Measurements from ENCODE around the gene PARP12.

Gene PARP12

GRCh38 chr7:140033036-140033435, 29.7 kb downstream of the PARP12 start:
- no peak for DNase-seq

DNA sequence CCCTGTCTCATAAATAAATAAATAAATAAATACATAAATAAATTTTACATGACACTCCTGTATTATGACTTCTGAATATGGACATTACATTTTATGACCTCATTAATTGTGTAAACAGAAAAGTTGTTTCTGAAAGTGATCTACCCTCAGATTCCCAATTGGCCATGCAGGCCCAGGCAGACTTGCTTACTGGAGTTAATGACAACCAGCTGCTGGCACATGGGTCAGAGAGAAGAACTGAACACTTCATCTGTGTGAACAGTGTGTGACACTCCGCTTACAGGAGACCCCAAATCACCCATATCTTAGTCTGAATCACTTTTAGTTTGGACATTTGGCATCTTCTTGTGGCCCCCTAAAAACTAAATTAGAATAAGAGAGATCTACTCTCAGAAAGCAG, 31.4 kb downstream of the PARP12 start:
- DNase-seq, result no peak

DNA sequence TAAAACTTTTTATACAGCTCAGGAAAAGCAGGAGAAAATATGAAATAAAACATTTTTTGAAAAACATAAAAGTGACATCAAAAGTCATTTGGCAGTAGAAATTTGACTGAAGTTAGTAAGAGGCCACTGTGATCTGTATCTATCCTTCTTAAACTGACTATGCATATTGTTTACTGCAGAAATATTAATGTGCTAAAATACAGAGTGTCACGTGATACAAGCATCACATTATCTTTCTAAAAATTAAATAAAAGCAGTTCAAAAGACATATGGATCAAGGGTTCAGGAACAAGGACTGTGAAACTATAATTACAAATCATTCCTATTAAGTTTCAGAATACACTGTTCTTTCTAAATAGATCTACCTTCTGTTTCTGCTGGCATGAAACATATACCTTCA, 33.7 kb downstream of the PARP12 start:
- DNase-seq, result no peak

DNA sequence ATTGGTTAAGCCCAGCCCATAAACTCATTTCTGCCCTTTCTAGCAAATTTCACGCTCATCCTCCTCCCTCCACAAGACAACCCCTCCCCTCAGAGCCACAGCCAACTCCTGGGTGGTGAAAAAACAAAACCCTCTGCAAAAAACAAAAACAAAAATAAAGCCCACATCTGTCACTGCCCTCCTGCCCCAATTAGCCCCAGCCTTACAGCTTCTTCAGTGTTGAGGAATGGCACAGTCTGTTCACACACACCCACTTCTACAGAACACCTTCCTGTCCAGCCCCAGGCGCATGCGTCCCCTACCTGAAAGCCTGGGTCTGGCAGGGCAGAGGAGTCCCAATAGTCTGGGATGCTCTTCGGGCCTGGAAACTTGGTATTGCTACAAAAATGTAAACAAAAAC, 34.4 kb downstream of the PARP12 start:
- DNase-seq, result no peak

DNA sequence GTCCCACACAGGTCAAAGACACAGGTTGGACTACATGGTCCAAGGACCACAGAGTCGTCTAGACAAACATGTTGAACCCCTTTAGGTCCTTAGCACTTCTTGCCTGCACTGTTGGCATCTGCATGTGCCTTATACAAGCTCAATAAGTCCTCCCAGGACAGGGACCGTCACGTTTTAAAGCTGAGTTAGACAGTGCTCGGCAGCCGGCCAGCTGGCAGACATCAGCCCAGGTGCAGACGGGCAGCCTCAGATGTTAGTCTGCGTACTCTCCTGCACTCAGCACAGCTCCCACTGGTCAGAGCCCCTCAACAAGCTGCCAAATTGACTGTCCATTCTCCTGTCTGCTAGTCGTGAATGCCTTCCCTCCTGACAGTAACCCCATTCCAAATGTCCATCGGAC, 34.9 kb downstream of the PARP12 start:
- no peak for DNase-seq

GRCh38 chr7:140026935-140027334, 35.8 kb downstream of the PARP12 start:
- DNase-seq, result no peak

DNA sequence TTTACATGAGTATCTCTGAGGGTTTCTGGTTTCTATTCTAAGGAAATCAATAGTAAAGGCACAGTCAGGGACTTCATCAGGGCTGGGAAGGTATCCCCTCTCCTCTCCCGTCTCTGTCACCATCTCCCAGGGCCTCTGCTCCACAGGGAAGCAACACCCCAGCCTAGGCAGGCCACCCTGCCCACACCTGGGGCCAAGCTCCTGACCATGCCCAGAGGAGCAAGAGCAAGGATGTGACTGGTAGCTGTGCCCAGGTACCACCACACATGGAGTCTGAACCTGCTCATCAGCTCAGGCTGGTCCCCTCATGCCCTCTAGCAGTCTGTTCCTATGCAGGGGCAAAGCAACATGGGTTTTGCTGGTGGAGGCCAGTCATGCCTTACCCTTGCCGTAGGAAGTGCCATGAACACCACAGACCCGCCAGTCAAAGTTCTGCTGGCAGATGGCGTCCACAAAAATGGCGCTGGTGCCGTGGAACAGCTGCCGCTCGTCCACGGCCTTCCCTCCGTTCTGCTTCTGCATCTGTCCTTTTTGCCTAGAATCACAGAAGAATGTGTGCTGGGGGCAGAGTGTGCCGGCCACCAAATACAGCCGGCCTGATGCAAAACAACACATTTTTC, 36.8 kb downstream of the PARP12 start:
- DNase-seq, result no peak

DNA sequence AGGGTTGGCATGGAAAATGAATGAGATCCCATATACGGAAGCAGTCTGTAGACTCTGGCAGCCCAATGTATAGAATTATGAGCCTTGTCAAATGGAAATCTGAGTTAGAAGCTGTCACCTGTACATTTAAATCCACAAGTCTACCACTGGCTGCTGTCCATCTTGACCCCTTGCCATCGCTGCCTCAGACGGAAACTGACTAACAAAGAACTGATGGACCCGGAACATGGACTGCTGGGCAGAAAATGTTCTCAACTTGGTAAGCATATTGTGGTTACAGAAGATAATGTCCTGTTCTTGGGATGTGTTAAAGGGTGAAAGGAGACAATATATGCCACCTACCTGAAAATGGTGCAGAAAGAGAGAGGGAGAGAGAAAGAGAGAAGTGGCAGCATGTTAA, 37.5 kb downstream of the PARP12 start:
- no peak for DNase-seq

DNA sequence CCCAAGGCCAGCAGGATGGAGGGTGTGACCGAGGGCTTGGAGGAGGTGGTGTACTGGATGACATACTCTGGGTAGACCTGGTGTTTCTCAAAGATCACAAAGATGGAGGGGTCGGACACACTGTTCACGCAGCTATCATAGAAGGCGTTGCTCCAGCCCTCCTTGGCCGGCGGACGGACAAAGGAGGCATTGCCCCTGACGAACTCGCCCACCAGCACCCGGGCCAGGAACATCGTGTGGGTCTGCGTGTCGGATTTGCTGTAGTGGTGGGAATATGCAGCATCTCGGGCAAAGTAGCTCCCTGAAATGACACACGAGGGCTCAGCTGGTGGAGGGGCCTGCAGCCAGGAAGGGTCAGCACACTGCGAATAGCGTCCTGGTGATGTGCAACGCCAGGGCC, 38.2 kb downstream of the PARP12 start:
- no peak for DNase-seq

DNA sequence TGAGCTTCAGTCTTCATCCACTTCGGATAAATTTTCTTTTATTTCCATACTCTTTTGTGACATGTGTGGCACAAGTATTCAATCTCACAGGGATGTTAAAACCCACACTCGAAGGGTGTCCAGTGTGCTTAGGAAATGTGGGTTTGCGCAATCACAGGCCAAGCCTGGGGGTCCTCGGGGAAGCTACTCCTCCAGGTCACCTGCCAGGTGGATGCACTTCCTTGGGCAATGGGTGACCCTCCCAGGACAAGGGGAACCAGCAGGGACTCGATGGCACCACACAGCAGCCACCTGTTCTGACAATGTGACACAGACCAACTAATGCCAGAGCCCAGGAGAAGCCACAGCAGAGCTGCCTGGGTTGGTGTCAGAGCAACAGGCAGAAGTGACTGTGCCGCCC, 39.0 kb downstream of the PARP12 start:
- DNase-seq, result no peak

- DNase-seq, result no peak
Measured at GRCh38 chr7:140022582-140023211, 40.1 kb downstream of the PARP12 start.

GRCh38 chr7:140021603-140022002, 41.1 kb downstream of the PARP12 start:
- no peak for DNase-seq

GRCh38 chr7:140019606-140020005, 43.1 kb downstream of the PARP12 start:
- no peak for DNase-seq

DNA sequence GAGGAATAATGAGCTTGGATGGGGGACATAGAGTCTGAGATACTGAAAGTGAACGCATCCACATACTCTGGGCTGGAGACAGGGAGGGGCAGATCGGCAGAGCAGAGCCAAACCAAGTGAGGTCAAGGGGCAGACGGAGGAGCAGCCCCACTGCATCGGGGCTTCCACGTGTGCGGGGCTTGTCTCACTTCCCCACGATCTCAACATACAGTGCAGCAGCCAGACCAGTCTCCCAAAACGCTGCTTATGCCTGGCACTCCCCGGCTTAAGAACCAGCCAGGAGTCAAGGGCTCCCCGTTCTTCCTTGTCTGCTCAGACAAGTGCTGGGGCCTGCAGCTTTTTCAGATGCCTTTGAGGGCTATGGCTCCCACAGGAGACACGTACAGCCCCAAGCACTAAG, 43.6 kb downstream of the PARP12 start:
- DNase-seq, result no peak

GRCh38 chr7:140018125-140019043, 44.4 kb downstream of the PARP12 start:
- no peak for DNase-seq

DNA sequence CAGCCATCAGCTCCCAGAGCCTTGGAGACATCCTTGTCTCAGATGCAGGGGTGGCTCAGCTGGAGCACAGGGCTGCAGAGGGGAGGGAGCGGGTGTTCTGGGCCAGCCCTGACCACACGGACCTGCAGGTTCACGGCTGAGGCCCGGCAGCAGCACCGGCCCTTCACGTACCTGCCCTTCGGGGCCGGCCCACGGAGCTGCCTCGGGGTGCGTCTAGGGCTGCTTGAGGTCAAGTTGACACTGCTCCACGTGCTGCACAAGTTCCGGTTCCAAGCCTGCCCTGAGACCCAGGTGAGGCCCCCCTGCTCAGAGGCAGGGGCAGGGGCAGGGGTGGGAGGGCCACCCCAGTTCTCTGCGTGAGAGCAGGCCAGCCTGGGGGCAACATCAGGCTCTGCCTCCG, 45.2 kb downstream of the PARP12 start:
- DNase-seq, result no peak

GRCh38 chr7:140017034-140017433, 45.7 kb downstream of the PARP12 start:
- DNase-seq, result no peak

GRCh38 chr7:140016540-140016939, 46.2 kb downstream of the PARP12 start:
- no peak for DNase-seq

- no peak for DNase-seq
Measured at GRCh38 chr7:140015471-140015970, 47.2 kb downstream of the PARP12 start.

DNA sequence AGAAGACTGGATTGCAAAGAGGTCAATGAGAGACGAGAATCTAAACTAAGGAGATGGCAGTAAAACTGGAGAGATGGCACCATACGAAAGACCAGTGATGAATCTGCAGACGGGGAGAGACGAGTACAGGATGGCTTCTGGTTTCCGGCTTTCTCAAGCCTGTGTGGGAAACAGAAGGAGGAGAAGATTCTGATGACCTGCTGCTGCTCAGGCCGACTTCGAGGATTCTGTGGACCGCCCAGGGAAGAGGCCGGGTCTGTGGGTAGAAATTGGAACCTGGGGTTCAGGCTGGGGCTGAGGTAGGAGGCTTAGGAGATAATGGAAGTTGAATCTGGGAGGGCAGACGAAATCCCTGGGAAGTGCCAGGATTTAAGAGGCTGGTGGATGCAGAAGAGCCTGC, 48.6 kb downstream of the PARP12 start:
- DNase-seq, result no peak

DNA sequence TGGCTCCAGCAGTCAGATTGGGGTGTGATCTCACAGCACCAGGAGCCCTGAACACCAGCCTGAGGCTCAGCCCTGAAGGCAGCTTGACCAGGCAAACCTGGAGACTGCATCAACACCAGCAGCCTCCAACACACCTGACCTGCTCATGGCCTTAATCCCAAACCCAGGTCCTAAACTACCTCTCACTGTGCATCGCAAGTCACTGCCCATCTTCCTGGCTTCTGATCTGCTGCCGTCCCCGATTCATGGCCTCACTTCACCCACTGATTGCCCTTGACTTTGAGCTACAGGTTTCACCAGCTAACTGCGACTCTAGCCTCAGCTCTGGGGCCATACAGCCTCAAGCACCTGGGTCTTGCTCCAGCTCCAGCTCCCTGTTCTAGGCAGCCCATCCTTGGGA, 49.1 kb downstream of the PARP12 start:
- DNase-seq, result no peak

GRCh38 chr7:140010194-140010895, 52.4 kb downstream of the PARP12 start:
- DNase-seq, result no peak

DNA sequence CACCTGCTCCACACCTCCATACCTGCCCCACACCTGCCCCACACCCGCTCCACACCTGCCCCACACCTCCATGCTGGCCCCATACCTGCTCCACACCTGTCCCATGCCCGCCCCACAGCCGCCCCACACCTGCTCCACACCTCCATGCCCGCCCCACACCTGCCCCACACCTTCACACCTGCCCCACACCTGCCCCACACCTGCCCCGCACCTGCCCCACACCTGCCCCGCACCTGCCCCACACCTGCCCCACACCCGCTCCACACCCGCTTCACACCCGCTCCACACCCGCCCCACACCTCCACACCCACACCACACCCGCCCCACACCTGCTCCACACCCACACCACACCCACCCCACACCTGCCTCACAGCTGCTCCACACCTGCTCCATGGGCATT, 53.0 kb downstream of the PARP12 start:
- DNase-seq, result no peak

Data from NCI-H2081 treated with DMSO at 0.1 percent for 48 hours (cell line).